Loucy (cell line): ENCODE results near the gene PEMT.

Source experiments
- H2AFZ ChIP-seq: fragments of 200-600 bp; sonication (generic); 2 replicates; pipeline ENCODE4 v1.6.0; 2016; ENCODE audit warnings: antibody characterized with exemption, mild to moderate bottlenecking, low read length, moderate library complexity
- H3F3A ChIP-seq: fragments of 200-600 bp; 2 replicates; pipeline ENCODE4 v1.6.0; 2016; ENCODE audit warnings: antibody characterized with exemption, low read depth, mild to moderate bottlenecking
- H3K27me3 ChIP-seq: fragments of 200-600 bp; sonication (generic); 2 replicates; pipeline ENCODE4 v1.6.1; 2014; ENCODE audit warnings: low read length, mild to moderate bottlenecking; ENCODE audit not compliant: insufficient read depth, poor library complexity, severe bottlenecking
- H3K36me3 ChIP-seq: fragments of 200-600 bp; sonication (generic); 2 replicates; pipeline ENCODE4 v1.6.1; 2016; ENCODE audit warnings: low read length; ENCODE audit not compliant: insufficient read depth
- H3K4me1 ChIP-seq: fragments of 200-600 bp; sonication (generic); 2 replicates; pipeline ENCODE4 v1.5.1; 2014; ENCODE audit warnings: low read length, mild to moderate bottlenecking; ENCODE audit not compliant: insufficient read depth, poor library complexity, severe bottlenecking
- H3K4me2 ChIP-seq: fragments of 200-600 bp; sonication (generic); 2 replicates; pipeline ENCODE4 v1.6.0; 2014; ENCODE audit warnings: antibody characterized with exemption, low read length, low read depth, mild to moderate bottlenecking; ENCODE audit not compliant: poor library complexity, severe bottlenecking
- H3K4me3 ChIP-seq: fragments of 200-600 bp; sonication (generic); 2 replicates; pipeline ENCODE4 v1.5.1; 2014; ENCODE audit warnings: low read length, mild to moderate bottlenecking, mixed read lengths; ENCODE audit not compliant: poor library complexity, severe bottlenecking
- H3K79me2 ChIP-seq: fragments of 200-600 bp; sonication (generic); 2 replicates; pipeline ENCODE4 v1.6.1; 2014; ENCODE audit warnings: low read length; ENCODE audit not compliant: insufficient read depth
- H3K9ac ChIP-seq: fragments of 200-600 bp; sonication (generic); 2 replicates; pipeline ENCODE4 v1.6.0; 2014; ENCODE audit warnings: mild to moderate bottlenecking, low read depth, low read length, moderate library complexity; ENCODE audit not compliant: poor library complexity, severe bottlenecking
- H3K9me2 ChIP-seq: fragments of 200-600 bp; sonication (generic); replicated peaks from 2 replicates; pipeline ENCODE4 v1.6.1; 2016; ENCODE audit warnings: low read depth, low read length, mixed read lengths
- H3K9me3 ChIP-seq: fragments of 200-600 bp; sonication (generic); 2 replicates; pipeline ENCODE4 v1.6.1; 2014; ENCODE audit warnings: mild to moderate bottlenecking, antibody characterized with exemption, low read length, low read depth; ENCODE audit not compliant: insufficient read depth
- H4K20me1 ChIP-seq: fragments of 200-600 bp; sonication (generic); 2 replicates; pipeline ENCODE4 v1.6.0; 2014; ENCODE audit warnings: antibody characterized with exemption, low read length, mild to moderate bottlenecking; ENCODE audit not compliant: insufficient read depth, poor library complexity, severe bottlenecking
- EZH2phosphoT487 ChIP-seq: fragments of 200-600 bp; IDR thresholded peaks from 2 replicates; pipeline ENCODE4 v1.6.1; 2018; ENCODE audit warnings: antibody characterized with exemption, mild to moderate bottlenecking, moderate library complexity, borderline replicate concordance
- TF ChIP-seq, protein P1 (sequence below): fragments of 200-600 bp; sonication (generic); conservative IDR thresholded peaks from 2 replicates; pipeline ENCODE4 v1.5.1; 2014; ENCODE audit warnings: mild to moderate bottlenecking, antibody characterized with exemption, low read length

PEMT gene

DNA sequence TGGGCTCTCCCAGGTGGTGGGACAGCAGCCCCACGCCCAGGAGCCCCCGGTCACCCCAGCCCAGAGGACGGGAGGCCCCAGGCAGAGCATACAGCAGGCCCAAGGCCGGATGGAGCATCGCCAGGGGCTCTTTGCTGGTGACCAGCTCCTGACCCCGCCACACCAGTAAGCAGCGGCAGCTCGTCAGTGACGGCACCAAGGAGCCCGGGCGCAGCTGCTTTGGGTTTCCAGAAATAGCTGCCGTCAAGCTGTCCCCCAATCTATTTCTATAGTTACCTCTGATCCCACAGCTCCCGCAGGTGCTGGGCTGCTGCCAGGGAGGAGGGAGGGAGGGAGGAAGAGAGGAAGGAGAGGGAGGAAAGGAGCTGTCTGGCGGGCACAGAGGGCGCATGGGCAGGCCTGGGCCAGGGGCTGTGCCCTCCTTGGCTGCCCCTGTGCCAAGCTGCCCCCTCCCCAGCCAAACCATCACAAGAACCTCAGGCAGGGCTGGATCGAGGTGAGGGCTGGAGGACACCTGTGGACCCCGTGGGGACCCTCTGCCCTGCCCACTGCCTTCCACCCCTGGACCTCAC, 84.5 kb downstream of the PEMT start:
- Histone ChIP-seq H3K9me3 (no peaks in the 10 kb centered on the region), H3K79me2 (no peaks in the 10 kb centered on the region), H3K36me3 (no peaks in the 10 kb centered on the region), H3K4me1 (peaks cover 15% of the 10 kb centered on the region), H2AFZ (no peak overlapping the region), H3K9ac (no peak overlapping the region), H4K20me1 (no peaks in the 10 kb centered on the region), H3K9me2 (no peaks in the 10 kb centered on the region), H3K27me3 (no peaks in the 10 kb centered on the region), H3K4me2 (no peak overlapping the region), H3F3A (no peaks in the 10 kb centered on the region), H3K4me3 (no peak overlapping the region)
- TF ChIP-seq, protein P1, sequence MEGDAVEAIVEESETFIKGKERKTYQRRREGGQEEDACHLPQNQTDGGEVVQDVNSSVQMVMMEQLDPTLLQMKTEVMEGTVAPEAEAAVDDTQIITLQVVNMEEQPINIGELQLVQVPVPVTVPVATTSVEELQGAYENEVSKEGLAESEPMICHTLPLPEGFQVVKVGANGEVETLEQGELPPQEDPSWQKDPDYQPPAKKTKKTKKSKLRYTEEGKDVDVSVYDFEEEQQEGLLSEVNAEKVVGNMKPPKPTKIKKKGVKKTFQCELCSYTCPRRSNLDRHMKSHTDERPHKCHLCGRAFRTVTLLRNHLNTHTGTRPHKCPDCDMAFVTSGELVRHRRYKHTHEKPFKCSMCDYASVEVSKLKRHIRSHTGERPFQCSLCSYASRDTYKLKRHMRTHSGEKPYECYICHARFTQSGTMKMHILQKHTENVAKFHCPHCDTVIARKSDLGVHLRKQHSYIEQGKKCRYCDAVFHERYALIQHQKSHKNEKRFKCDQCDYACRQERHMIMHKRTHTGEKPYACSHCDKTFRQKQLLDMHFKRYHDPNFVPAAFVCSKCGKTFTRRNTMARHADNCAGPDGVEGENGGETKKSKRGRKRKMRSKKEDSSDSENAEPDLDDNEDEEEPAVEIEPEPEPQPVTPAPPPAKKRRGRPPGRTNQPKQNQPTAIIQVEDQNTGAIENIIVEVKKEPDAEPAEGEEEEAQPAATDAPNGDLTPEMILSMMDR: no peak
- no peak for TF ChIP-seq EZH2phosphoT487

DNA sequence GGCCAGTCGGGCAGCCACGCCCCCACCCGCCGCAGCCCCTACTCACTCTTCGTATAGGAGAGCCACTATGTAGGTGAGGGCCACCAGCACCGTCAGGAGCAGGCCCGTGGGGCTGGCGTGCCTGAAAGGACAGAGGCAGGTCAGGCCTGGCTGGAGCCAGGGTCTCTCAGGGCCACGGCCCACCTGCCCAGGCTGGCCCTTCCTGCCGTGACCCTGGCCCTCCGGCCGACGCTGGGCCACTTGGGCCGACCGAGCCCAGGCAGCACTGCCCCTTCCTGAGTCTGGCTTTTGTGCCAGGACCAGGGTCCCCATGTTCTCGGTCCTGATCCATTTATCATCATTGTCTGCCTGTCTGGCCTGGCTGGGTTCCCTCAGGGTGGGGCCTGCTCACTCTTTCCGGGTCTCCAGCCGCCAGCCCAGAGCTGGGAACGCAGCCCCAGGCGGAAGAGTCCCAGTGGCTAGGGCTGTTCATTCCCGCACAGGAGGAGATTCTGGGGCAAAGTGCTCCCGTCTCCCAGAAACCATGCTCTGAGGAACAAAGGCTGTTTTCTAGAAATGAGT, 85.2 kb downstream of the PEMT start:
- Histone ChIP-seq H3K9ac (no peak overlapping the region), H3K9me2 (no peaks in the 10 kb centered on the region), H3K4me3 (no peak overlapping the region), H3K9me3 (no peaks in the 10 kb centered on the region), H3K4me2 (no peak overlapping the region), H2AFZ (no peak overlapping the region), H3K36me3 (no peaks in the 10 kb centered on the region), H3K27me3 (no peaks in the 10 kb centered on the region), H3F3A (no peaks in the 10 kb centered on the region), H4K20me1 (no peaks in the 10 kb centered on the region), H3K79me2 (no peaks in the 10 kb centered on the region), H3K4me1 (peaks cover 13% of the 10 kb centered on the region)
- TF ChIP-seq, protein P1: no peak
- TF ChIP-seq EZH2phosphoT487: no peak

DNA sequence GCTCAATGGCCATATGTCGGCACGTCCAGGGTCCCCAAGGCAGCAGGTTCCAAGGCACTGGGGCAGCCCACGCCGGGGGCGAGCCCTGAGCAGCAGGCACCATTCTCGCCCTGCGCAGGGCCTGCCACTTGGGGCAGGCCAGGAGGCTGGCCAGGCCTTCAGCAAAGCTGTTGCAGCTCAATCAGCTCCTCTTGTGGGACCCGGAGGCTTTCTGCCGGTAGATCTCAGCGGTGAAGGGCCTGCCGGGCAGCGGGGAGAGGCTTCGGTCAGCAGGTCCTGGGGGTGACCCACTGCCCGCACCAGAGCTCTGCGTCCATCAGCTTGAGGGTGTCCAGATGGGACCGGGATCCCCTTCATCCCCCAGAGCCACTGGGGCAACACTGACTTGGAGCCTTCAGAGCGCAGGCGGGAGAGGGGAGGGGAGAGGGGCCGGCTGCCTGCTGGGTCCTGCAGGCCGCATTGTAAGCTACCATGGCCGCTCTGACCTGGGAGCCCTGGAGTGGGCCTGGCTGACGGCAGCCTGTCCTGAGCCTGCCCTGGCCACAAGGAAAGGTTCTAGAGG, 85.8 kb downstream of the PEMT start:
- no peak overlapping the region for H3K4me2 ChIP-seq
- no peak overlapping the region for H2AFZ ChIP-seq
- no peaks in the 10 kb centered on the region for H3K36me3 ChIP-seq
- H4K20me1 ChIP-seq: no peaks in the 10 kb centered on the region
- H3F3A ChIP-seq: no peaks in the 10 kb centered on the region
- no peak overlapping the region for H3K9ac ChIP-seq
- TF ChIP-seq, protein P1: no peak
- no peaks in the 10 kb centered on the region for H3K9me3 ChIP-seq
- no peaks in the 10 kb centered on the region for H3K9me2 ChIP-seq
- peaks cover 7% of the 10 kb centered on the region for H3K4me1 ChIP-seq
- no peak overlapping the region for H3K4me3 ChIP-seq
- H3K79me2 ChIP-seq: no peaks in the 10 kb centered on the region
- H3K27me3 ChIP-seq: no peaks in the 10 kb centered on the region
